Choroid plexus epithelial cell (primary cell): ENCODE measurements around the gene ARFRP1.

Experiments
- DNase-seq: peaks from one replicate; pipeline ENCODE4 v3.0.0-alpha.2; 2010; ENCODE audit warnings: low read depth
- H3K4me3 ChIP-seq: 2 replicates; pipeline ENCODE4 v1.5.1; 2011; ENCODE audit warnings: low read depth, mild to moderate bottlenecking, control low read depth, low read length, moderate library complexity
- CTCF ChIP-seq: conservative IDR thresholded peaks from 2 replicates; pipeline ENCODE4 v1.5.1; 2011; ENCODE audit warnings: low read depth, mild to moderate bottlenecking, control low read depth, inconsistent platforms, low read length, moderate library complexity

ARFRP1 gene

GRCh38 chr20:63742381-63743024 is 34.7 kb upstream of the ARFRP1 start:
- H3K4me3 ChIP-seq: no peak overlapping the region
- no peak for DNase-seq
- no peak for TF ChIP-seq CTCF

- peak overlapping the region; percentile 69 for H3K4me3 ChIP-seq
- no peak for DNase-seq
- TF ChIP-seq CTCF: no peak
Measured at GRCh38 chr20:63741676-63742380, 34.1 kb upstream of the ARFRP1 start.

- no peak for TF ChIP-seq CTCF
- peak overlapping the region; percentile 69 for H3K4me3 ChIP-seq
- no peak for DNase-seq
Measured at GRCh38 chr20:63741354-63741675, 33.5 kb upstream of the ARFRP1 start.

GRCh38 chr20:63740627-63741353 is 33.0 kb upstream of the ARFRP1 start:
- TF ChIP-seq CTCF: peak; percentile 42
- peak overlapping the region; percentile 69 for H3K4me3 ChIP-seq
- DNase-seq: peak; percentile 91

- DNase-seq: peak; percentile 31
- no peak for TF ChIP-seq CTCF
- H3K4me3 ChIP-seq: peak overlapping the region; percentile 69
Measured at GRCh38 chr20:63740070-63740626, 32.4 kb upstream of the ARFRP1 start.

GRCh38 chr20:63739130-63740069 is 31.6 kb upstream of the ARFRP1 start, which contains the start of gene SLC2A4RG:
SLC2A4RG (plus strand) TSS chr20:63739776; CDS start chr20:63739913, 137 bp downstream.
- peak; percentile 71 for DNase-seq
- H3K4me3 ChIP-seq: peak within 1 kb of the TSS; percentile 69
- no peak for TF ChIP-seq CTCF
